Measurements from ENCODE around the gene BPIFB6. TPM values are rescaled to one million over a fixed set of nuclear protein-coding genes. Genes with fewer than 3 reads are reported as not detected.

Gene BPIFB6
- total RNA-seq, 1 experiment from 2014 or later: not detected

GRCh38 chr20:33059741-33060390, 28.4 kb downstream of the BPIFB6 start:
- DNase-seq (ENCODE audit: low read depth): no peak

DNA sequence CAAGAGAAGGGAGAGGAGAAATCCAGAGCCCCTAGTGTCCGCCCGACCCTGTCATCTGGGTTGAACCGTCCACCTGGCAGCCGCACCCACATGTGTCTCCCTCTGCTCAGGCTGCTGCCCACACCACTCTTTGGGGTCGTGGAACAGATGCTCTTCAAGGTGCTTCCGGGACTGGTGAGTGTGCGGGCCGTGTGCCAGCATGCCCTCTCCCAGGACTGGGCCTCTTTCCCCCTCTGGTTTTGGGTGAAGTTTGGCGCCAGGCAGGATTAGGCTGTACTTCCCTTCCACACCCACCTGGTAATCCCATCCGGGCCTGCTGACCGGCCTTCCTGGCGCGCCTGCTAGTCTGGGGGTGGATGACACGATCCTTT, 30.2 kb downstream of the BPIFB6 start:
- no peak for DNase-seq (ENCODE audit: low read depth)

GRCh38 chr20:33062105-33062824, 30.8 kb downstream of the BPIFB6 start:
- no peak for DNase-seq (ENCODE audit: low read depth)

DNA sequence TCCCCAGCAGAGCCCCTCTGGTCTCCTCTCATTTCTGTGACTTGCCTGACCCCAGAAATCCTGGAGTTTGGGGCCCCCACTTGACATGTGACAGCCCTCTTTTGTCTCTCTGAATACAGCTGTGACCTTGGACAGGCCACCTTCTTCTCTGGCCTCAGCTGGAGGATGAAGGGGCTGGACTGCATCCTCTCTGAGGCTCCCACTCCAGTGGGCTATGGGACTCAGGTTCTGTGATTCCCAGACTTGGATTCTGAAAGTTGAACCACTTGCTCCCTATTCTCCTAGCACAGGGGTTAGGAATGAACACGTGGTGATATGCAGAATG, 31.3 kb downstream of the BPIFB6 start:
- DNase-seq (ENCODE audit: low read depth): no peak

DNA sequence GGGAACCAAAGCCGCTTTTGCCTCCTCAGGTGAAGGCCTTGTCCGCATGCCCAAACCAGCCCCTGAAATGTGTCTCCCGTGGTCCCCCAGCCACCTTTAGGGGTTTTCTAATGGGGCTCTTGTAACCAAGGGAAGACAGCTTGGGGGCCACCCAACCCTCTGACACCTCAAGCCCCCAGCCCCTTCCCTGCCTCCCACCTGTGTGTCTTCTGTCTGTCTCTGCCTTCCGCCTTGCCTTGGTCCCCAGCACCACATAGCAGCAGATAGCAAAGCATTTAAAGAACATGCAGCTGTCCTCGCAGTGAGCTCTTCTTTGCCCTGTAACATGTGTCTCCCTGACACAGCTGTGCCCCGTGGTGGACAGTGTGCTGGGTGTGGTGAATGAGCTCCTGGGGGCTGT, 31.8 kb downstream of the BPIFB6 start:
- DNase-seq (ENCODE audit: low read depth): no peak

GRCh38 chr20:33064572-33065287, 33.3 kb downstream of the BPIFB6 start:
- DNase-seq (ENCODE audit: low read depth): no peak

DNA sequence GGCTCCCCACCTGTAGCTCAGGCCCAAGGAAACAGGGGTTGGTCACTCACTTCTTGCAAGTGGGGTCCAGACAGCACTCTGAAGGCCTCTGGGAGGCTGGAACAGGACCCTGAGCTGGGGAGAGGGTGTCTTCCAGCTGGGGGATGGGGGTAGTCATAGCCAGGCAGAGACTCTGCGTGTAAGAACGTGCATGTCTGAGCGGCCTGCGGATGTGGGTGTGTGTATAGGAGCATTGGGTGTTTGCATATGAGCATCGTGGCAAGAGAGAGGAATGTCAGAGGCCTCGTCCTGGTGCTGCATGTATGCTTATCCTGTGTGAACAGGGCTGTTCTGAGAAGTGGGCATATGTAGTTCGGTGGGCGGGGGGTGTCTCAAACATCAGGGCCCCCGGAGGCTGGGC, 34.3 kb downstream of the BPIFB6 start:
- no peak for DNase-seq (ENCODE audit: low read depth)

DNA sequence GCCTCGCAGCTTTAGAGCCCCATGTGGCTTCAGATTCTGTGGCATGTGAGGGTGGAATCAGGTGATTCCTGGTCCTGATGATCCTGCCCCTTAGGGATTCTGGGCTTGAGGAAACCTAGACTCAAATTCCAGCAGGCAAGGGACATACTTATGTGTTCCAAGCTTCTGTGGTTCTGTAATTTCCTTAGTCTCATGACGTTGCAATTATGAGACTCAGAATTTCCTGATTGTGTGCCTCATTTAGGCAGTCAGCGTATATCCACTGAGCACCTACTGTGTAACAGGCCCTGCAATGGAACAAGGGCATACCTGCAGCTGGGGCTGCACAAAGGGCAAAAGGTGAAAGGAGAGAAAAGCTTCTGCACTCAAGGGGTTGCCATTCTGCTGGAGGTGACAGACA, 36.4 kb downstream of the BPIFB6 start:
- DNase-seq (ENCODE audit: low read depth): no peak

DNA sequence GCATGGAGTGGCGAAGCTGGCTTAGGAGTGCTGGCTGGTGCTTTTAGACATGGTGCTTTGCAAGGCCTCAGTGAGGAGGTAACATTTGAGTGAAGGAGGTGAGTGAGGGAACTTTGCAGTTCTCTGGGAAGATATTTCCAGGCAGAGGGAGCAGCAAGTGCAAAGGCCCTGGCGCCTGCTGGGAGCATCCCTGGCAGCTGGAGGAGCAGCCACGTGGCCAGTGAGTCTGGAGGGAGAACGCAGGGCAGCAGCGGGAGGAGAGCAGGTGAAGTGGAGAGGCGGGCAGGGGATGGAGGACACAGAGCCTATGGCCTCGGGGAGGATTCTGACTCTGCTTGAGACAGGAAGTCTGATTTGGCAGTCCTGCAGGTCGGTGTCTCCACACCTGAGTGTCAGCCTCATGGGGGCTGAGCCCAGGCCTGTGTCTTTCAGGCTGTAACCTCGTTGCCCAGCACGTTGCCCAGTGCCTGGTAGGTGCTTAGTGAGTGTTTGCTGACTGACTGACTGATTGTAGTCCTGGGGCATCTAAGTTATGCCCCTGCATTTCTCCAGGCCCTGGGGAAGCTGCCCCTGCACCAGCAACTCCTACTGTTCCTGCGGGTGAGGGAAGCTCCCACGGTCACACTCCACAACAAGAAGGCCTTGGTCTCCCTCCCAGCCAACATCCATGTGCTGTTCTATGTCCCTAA, 36.9 kb downstream of the BPIFB6 start:
- DNase-seq (ENCODE audit: low read depth): no peak

- DNase-seq (ENCODE audit: low read depth): no peak
These were observed 38.2 kb downstream of the BPIFB6 start for GRCh38 chr20:33069673-33070072.

- DNase-seq (ENCODE audit: low read depth): no peak
These were observed 38.9 kb downstream of the BPIFB6 start for GRCh38 chr20:33070111-33071053.

DNA sequence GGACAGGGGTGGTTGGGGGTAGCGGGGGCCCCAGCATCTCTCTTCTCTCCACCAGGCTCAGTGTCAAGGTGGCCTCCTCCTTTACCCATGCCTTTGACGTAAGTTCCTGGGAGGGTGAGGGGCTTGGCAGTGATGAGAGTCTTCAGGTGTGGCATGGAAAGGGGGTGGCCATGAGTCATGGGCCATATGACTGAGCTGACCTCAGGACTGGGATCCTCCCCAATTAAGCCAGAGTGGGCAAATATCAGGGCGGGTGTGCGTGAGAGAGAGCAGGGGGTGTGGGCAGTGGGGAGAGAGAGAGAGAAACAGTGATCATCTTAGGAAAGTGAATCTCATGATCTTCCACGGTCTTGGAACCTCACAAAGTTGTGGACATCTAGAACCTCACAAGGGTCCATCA, 39.8 kb downstream of the BPIFB6 start:
- no peak for DNase-seq (ENCODE audit: low read depth)

GRCh38 chr20:33072362-33072761, 40.9 kb downstream of the BPIFB6 start:
- DNase-seq (ENCODE audit: low read depth): no peak

DNA sequence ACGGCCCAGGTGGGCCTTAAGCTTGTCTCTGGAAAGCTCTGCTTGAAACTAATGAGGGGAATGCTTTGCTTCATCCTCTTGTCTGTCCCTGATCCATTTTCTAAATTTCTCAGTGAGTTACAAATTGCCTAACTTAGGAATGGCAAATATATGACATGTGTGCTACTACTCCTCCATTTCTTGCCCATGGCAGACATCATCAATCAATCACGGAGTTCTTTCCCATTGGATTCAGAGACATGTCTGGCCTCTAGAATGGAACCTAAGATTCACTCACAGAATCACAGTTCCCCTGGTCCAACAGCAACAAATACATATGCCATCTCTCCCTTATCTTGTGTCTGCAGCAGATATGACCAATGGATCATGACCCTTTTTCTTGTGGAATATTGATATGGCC, 41.4 kb downstream of the BPIFB6 start:
- DNase-seq (ENCODE audit: low read depth): no peak

GRCh38 chr20:33074675-33075074, 43.2 kb downstream of the BPIFB6 start:
- DNase-seq (ENCODE audit: low read depth): no peak

DNA sequence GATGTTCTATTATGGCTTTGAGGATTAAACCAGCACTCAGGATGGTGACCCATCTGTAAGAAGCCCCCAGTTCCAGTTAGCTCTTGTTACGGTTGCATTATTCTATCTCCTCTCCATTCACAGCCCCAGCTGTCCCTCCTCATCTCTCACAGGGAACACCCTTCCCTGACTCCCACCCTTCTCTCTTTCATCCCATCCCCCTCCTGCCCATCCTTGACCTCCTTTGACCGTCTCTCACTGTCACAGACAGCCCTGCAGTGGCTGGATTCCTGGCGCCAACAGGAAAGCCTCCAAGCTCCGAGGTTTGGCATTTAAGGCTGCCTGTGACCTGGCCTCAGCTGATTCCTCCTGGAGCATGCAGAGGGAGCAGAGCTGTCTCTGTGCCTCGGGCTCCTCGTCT, 43.8 kb downstream of the BPIFB6 start:
- DNase-seq (ENCODE audit: low read depth): no peak

GRCh38 chr20:33076662-33077372, 45.4 kb downstream of the BPIFB6 start:
- no peak for DNase-seq (ENCODE audit: low read depth)

DNA sequence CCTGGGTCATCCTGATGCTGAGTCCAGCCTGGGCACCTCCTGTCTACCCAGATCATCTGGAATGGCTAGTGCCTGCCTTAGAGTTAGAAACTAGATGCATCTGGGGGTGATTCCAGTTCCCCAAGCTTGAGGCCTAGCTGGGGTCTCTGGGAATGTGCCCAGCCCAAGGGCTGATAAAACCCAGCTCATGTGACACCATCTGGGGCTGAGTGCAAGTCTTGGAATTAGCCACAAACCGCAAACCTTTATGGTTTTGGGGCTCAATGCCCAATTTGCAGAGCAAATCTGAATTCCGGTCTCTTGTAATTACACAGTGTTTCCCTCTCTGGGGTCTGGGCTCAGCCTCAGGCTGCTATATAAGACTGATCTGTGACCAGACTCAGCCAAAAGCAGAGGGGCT, 47.8 kb downstream of the BPIFB6 start, which contains the start of gene BPIFB4:
Gene BPIFB4 (plus strand): TSS at position 385 of the 400 bp plus-strand sequence. CDS start 1,884 bp downstream, outside the sequence.
- no peak for DNase-seq (ENCODE audit: low read depth)

DNA sequence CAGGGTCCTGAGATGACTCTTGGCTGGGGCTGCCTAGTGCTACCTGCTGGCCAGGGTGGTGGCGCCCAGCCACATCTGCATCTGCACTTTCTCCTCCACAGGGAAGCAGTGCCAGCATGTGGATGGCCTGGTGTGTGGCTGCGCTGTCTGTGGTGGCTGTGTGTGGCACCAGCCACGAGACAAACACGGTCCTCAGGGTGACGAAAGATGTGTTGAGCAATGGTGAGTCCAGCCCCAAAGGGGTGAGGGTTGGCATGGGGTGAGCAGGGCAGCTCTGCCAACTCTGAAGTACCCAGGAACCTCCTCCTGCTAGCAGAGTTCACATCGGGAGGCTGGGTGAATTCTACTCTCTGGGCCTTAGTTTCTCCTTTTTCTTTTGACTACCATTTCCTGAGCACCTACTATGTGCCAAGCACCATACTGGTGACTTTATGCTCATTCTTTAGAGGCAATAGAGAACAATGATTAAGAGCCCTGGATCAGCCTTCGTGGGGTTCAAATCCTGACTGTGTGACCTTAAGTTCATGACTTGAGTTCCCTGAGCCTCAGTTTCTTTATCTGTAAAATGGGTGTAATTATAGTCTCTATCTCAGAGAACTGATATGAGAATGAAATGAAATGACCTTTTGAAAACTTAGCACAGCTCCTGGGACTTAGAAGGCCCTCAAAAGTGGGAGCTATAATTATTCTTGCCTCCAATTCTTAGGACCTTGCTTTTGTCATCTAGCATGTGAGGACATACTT, 50.1 kb downstream of the BPIFB6 start:
- no peak for DNase-seq (ENCODE audit: low read depth)

GRCh38 chr20:33082546-33082945, 51.1 kb downstream of the BPIFB6 start:
- no peak for DNase-seq (ENCODE audit: low read depth)
